Astrocyte (in vitro differentiated cells and primary cell): Measurements from ENCODE around the gene HYAL2. TPM values are rescaled to one million over a fixed set of nuclear protein-coding genes. Genes with fewer than 3 reads are reported as not detected.

Experiments used
- DNase-seq: peaks from one replicate; pipeline ENCODE4 v3.0.0-alpha.2; 2010; ENCODE audit warnings: low read depth
- FAIRE-seq: peaks from 2 replicates; lab custom pipeline; 2011; peaks lifted over from hg19 to GRCh38; lab: Jason Lieb, UNC
- H2AFZ ChIP-seq: 2 replicates; pipeline ENCODE4 v1.6.0; 2012; ENCODE audit warnings: low read depth, low read length, inconsistent platforms
- H3K27ac ChIP-seq: 2 replicates; pipeline ENCODE4 v1.5.1; 2011; ENCODE audit warnings: low read depth, low read length, inconsistent platforms
- H3K27me3 ChIP-seq: 2 replicates; pipeline ENCODE4 v1.6.0; 2011; ENCODE audit warnings: low read length, inconsistent platforms; ENCODE audit not compliant: insufficient read depth
- H3K36me3 ChIP-seq: 2 replicates; pipeline ENCODE4 v1.5.1; 2011; ENCODE audit warnings: low read length, inconsistent platforms; ENCODE audit not compliant: insufficient read depth
- H3K4me1 ChIP-seq: 2 replicates; pipeline ENCODE4 v1.5.1; 2011; ENCODE audit warnings: low read length, inconsistent platforms; ENCODE audit not compliant: insufficient read depth
- H3K4me2 ChIP-seq: 2 replicates; pipeline ENCODE4 v1.6.0; 2012; ENCODE audit warnings: low read length, inconsistent platforms
- H3K4me3 ChIP-seq: 2 replicates; pipeline ENCODE4 v1.5.1; 2011; ENCODE audit warnings: low read depth, mild to moderate bottlenecking, low read length, inconsistent platforms; ENCODE audit not compliant: insufficient read depth
- H3K79me2 ChIP-seq: 2 replicates; pipeline ENCODE4 v1.6.0; 2012; ENCODE audit warnings: mild to moderate bottlenecking, low read length, inconsistent platforms; ENCODE audit not compliant: insufficient read depth
- H3K9ac ChIP-seq: 2 replicates; pipeline ENCODE4 v1.6.0; 2012; ENCODE audit warnings: mild to moderate bottlenecking, low read length, inconsistent platforms
- H3K9me3 ChIP-seq: 2 replicates; pipeline ENCODE4 v1.5.1; 2012; ENCODE audit warnings: low read depth, mild to moderate bottlenecking, low read length, inconsistent platforms; ENCODE audit not compliant: insufficient read depth
- H4K20me1 ChIP-seq: 2 replicates; pipeline ENCODE4 v1.6.0; 2012; ENCODE audit warnings: low read length, inconsistent platforms; ENCODE audit not compliant: insufficient read depth
- H3K27ac Mint-ChIP-seq: one replicate; pipeline ENCODE4 v1.8.0; 2021; ENCODE audit warnings: mild to moderate bottlenecking, mixed read lengths; ENCODE audit not compliant: unreplicated experiment
- H3K27me3 Mint-ChIP-seq: one replicate; pipeline ENCODE4 v1.8.0; 2021; ENCODE audit warnings: low read depth, mixed read lengths; ENCODE audit not compliant: unreplicated experiment
- H3K36me3 Mint-ChIP-seq: one replicate; pipeline ENCODE4 v1.8.0; 2021; ENCODE audit warnings: low read depth, mixed read lengths; ENCODE audit not compliant: unreplicated experiment
- H3K4me1 Mint-ChIP-seq: one replicate; pipeline ENCODE4 v1.8.0; 2021; ENCODE audit warnings: low read depth, mixed read lengths; ENCODE audit not compliant: unreplicated experiment
- H3K4me3 Mint-ChIP-seq: one replicate; pipeline ENCODE4 v1.8.0; 2021; ENCODE audit warnings: mild to moderate bottlenecking, moderate library complexity, mixed read lengths; ENCODE audit not compliant: unreplicated experiment
- H3K9me3 Mint-ChIP-seq: one replicate; pipeline ENCODE4 v1.8.0; 2021; ENCODE audit warnings: mild to moderate bottlenecking, mixed read lengths; ENCODE audit not compliant: unreplicated experiment
- EZH2 ChIP-seq: IDR thresholded peaks from 2 replicates; pipeline ENCODE4 v1.6.1; 2012; ENCODE audit warnings: mild to moderate bottlenecking, low read length, inconsistent platforms; ENCODE audit not compliant: insufficient read depth
- total RNA-seq: library from RNA; stranded (reverse); gene quantifications from 2 replicates; pipeline ENCODE4 v1.2.1, GENCODE V29; 2021
- TF ChIP-seq, protein P1 (sequence below): IDR thresholded peaks from 2 replicates; pipeline ENCODE4 v1.5.1; 2011; ENCODE audit warnings: low read depth, mild to moderate bottlenecking, inconsistent platforms, low read length, moderate library complexity; ENCODE audit not compliant: insufficient read depth

The HYAL2 gene
- total RNA-seq, 1 donor from 2014 or later = 42.9 TPM

DNA sequence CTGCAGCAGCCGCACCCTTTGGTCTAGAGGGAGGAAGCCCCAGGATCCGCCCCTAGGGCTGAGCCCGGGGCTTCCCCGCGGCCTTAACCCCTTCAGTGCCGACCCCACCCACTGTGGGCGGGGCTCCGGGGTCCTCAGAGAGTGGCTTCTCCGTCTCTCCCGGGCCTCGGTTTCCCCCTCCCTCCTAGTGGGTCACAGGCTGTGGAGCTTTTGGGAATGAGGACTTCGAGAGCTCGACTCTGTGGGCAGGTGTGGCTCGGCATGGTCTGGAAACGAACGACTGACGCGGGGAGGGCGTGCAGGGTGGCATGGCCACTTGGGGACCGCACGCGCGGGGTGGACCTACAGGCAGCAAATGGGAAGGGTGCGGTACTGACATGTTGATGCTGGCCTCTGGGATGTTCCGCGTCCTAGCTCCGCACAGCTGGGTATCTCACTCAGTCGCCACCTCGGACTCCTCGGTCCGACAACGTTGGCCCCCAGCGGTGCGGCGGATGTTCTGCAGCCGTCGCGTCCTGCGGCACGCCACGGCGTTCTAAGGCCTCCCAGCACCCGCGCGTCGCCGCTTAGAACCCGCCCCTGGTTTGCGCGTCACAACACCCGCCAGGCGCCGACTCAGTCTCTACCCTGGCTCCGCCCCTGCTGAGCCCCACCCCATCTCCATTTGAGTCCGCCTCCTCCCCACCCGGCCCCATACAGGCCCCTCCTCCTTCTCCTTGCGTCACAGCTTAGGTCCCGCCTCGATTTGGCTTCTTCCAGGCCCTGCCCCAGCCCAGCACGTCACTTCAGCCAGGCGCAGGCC, 23.5 kb downstream of the HYAL2 start, which contains the start of the genes HYAL3 and NAA80:
TSS of gene HYAL3 (minus strand) at position 570 of the 802 bp plus-strand sequence. CDS start 3,803 bp downstream, outside the sequence.
TSS of gene NAA80 (minus strand) at position 570 of the 802 bp plus-strand sequence. CDS start 1,942 bp downstream, outside the sequence.
- H3K27me3 ChIP-seq = no peaks in the 10 kb centered on the region
- H3K9ac ChIP-seq = peak within 1 kb of the TSS; percentile 85
- no peak for FAIRE-seq
- H4K20me1 ChIP-seq = no peaks in the 10 kb centered on the region
- no peaks in the 10 kb centered on the region for H3K9me3 Mint-ChIP-seq
- H3K27ac Mint-ChIP-seq = peak within 1 kb of the TSS; percentile 89
- TF ChIP-seq, protein P1, sequence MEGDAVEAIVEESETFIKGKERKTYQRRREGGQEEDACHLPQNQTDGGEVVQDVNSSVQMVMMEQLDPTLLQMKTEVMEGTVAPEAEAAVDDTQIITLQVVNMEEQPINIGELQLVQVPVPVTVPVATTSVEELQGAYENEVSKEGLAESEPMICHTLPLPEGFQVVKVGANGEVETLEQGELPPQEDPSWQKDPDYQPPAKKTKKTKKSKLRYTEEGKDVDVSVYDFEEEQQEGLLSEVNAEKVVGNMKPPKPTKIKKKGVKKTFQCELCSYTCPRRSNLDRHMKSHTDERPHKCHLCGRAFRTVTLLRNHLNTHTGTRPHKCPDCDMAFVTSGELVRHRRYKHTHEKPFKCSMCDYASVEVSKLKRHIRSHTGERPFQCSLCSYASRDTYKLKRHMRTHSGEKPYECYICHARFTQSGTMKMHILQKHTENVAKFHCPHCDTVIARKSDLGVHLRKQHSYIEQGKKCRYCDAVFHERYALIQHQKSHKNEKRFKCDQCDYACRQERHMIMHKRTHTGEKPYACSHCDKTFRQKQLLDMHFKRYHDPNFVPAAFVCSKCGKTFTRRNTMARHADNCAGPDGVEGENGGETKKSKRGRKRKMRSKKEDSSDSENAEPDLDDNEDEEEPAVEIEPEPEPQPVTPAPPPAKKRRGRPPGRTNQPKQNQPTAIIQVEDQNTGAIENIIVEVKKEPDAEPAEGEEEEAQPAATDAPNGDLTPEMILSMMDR = no peak
- TF ChIP-seq EZH2 = no peak
- H3K4me3 Mint-ChIP-seq = peak within 1 kb of the TSS; percentile 96
- H3K36me3 ChIP-seq = no peaks in the 10 kb centered on the region
- H3K4me1 Mint-ChIP-seq = peaks cover 6% of the 10 kb centered on the region
- H3K4me1 ChIP-seq = peaks cover 17% of the 10 kb centered on the region
- no peaks in the 10 kb centered on the region for H3K36me3 Mint-ChIP-seq
- no peaks in the 10 kb centered on the region for H3K9me3 ChIP-seq
- H3K4me3 ChIP-seq = peak within 1 kb of the TSS; percentile 81
- peaks cover 7% of the 10 kb centered on the region for H3K79me2 ChIP-seq
- peak within 1 kb of the TSS; percentile 92 for H3K4me2 ChIP-seq
- H3K27me3 Mint-ChIP-seq = no peaks in the 10 kb centered on the region
- peak; percentile 96 for DNase-seq
- H2AFZ ChIP-seq = peak within 1 kb of the TSS; percentile 95
- H3K27ac ChIP-seq = peak within 1 kb of the TSS; percentile 79

DNA sequence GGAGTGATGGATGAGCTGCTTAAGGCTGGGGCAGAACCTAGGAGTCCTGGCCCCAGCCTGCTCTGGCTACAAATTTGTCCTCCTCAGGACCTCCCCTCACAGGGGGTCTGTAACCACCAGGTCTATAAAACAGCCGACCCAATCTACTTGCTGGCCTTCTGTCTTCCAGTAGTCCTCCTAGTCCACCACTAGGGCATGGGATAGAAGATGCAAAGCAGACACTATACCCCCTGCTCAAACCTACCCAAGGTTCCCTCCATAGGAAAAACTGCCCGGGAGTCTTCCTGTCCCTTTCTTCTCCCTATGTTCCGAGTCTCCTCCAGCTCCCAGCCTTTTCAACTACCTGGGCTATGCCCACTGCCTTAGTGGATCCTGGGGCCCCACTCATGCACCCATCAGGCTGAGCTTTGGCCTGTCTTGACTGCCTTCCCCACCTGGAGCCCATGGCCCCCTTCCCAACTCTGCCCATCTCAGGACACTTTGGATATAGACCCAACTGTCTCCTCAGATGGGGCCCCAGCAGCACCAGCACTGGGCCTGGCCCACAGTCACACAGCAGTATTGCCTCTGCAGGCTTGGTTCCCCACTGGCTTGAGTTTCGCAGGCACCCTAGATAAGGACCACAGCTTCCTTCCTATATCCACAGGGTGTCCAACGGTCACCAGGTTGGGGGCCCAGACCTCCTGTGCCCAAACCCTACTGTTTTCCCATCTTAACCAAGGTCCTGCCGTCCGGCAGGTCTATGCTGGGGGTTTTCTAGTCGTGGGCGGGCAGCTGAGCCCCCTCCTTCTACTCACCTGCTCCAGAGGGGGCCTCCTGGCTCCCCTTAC, 24.4 kb downstream of the HYAL2 start:
- Mint-ChIP-seq H3K4me1 (peaks cover 6% of the 10 kb centered on the region), H3K27me3 (no peaks in the 10 kb centered on the region), H3K9me3 (no peaks in the 10 kb centered on the region), H3K27ac (no peak overlapping the region), H3K36me3 (no peaks in the 10 kb centered on the region), H3K4me3 (peak overlapping the region; percentile 96)
- Histone ChIP-seq H3K27me3 (no peaks in the 10 kb centered on the region), H3K9me3 (no peaks in the 10 kb centered on the region), H3K4me1 (peaks cover 17% of the 10 kb centered on the region), H4K20me1 (no peaks in the 10 kb centered on the region), H3K27ac (no peak overlapping the region), H3K4me2 (peak overlapping the region; percentile 92), H3K79me2 (peaks cover 7% of the 10 kb centered on the region), H3K9ac (peak overlapping the region; percentile 85), H2AFZ (no peak overlapping the region), H3K4me3 (peak overlapping the region; percentile 81), H3K36me3 (no peaks in the 10 kb centered on the region)
- no peak for TF ChIP-seq EZH2
- TF ChIP-seq, protein P1 = peak; percentile 13
- no peak for DNase-seq
- FAIRE-seq = no peak
